Putamen (tissue), 1 donor: ENCODE measurements around the gene GAS2L1.
A peak's percentile ranks its signal among the peaks of the same experiment; 100 is the strongest.

Experiments used
- DNase-seq: peaks from one replicate; pipeline ENCODE4 v3.0.0-alpha.2; 2016; ENCODE audit warnings: low spot score

The GAS2L1 gene

DNA sequence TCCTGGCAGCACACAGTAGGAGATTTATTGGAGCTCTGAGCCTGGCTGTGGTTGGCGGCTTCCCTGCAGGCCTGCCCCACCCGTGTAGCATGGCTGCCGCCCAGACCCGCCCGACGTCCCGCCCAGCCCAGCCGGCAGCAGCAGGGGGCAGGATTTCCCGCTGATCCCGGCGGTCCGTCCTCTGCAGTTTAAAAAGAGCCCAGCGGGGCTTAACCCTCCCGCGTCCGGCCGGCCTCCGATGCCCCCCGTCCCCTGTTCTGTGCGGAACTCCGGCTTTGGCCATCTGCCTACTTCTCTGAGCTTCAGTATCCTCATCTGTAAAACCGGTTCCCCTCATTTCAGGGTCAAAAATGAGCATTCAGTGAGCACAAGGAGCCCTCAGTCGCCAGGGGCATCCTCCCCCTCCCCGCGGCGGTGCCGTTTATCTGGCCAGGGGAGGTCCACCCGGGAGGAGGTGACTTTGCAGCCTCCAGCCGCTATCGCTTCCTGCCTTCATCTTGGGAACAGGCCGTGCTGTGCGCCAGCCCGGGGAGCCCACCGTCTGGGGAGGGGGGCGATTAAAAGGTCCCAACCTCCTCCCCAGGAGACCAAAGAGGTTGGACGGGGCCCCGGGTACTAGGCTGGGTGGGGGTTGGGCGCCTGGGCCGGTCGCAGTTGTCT, at the start of gene GAS2L1:
GAS2L1 (plus strand) TSS at position 476 of the 660 bp plus-strand sequence. CDS start 1,456 bp downstream, outside the sequence.
- DNase-seq: no peak

- no peak for DNase-seq
Measured at GRCh38 chr22:29257751-29258181, 48.7 kb upstream of the GAS2L1 start.

GRCh38 chr22:29258407-29259252, 47.8 kb upstream of the GAS2L1 start:
- no peak for DNase-seq

DNA sequence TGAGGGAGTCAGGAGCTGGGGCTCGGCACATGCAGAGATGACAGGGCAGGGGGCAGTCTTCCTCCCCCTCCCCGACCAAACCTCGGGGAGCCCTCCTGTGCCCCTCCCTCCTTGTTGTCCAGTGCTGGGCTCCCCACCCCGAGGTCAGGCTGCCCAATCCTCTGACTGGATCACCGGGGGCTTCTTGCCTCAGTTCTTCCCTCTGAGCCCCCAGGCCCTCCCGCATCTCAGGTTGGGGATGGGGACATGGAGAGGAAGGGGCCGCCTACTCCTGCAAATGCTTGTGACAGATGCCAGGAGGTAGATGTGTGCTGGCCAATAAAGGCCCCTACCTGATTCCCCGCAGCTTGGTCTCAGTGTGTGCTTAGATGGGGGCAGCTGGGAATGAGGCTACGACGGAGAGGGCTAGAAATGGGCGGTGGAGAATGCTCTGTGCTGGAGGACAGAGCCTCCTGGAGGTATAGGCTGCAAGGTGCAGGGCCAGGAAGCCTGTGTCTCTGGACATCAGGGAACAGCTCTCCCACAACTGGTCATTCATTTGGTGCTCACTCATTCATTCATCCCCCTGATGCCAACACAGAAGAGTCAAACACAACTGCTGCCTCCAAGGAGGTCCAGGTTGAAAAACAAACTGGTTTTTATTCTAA, 47.1 kb upstream of the GAS2L1 start:
- no peak for DNase-seq

- no peak for DNase-seq
Measured at GRCh38 chr22:29260031-29260560, 46.4 kb upstream of the GAS2L1 start.

DNA sequence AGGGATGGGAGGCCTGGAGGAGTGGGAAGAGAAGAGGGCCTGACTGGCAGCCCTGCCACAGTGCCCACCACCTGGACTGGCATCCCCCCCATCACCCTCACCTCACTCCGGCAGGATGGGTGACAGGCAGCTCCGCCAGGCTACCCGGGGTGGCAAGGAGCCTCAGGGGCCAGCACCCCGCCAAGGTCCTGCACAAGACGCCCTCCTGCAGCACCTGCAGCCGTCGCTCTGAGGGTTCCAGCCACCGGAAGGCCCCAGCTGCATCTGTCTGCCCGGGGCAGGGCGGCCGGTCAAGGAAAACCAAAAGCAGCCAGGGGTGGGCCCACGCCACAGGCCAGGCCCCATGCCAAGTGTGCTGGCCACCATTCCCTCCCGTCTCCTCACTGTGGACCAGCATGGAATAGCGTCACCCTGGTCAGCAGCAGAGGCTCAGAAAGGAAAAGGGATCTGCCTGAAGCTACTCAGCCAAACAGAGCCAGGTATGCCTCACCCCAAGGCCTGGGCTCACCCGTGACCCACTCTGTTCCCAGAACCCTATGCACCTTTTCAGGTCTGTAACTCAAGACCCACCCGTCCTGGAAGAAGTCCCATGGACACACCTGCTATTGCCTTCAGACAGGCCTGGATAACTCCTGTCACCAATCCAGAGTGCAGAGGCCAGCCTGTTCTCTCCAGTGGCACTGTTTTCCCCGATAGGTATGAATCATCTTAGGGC, 45.7 kb upstream of the GAS2L1 start:
- no peak for DNase-seq

- no peak for DNase-seq
Measured at GRCh38 chr22:29263791-29264276, 42.6 kb upstream of the GAS2L1 start.

DNA sequence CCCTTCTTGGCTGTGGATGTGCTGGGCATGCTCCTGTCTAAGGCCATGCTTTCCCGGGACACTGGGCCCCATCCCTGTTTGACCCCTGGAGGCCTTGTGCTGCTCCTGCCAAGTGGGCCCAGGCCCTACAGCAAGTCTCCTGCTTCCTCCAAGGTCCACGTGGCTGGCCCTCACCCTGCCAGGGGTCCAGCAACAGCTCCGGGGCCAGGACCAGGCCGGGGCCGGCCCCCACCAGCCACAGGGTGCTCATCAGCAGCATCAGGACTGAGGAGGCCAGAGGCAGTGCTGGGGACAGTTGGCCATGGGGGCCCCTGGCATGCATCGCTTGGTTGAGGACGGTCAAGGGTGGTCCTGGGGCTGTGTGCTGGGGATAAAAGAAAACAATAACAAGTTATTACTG, 41.1 kb upstream of the GAS2L1 start:
- DNase-seq: no peak

DNA sequence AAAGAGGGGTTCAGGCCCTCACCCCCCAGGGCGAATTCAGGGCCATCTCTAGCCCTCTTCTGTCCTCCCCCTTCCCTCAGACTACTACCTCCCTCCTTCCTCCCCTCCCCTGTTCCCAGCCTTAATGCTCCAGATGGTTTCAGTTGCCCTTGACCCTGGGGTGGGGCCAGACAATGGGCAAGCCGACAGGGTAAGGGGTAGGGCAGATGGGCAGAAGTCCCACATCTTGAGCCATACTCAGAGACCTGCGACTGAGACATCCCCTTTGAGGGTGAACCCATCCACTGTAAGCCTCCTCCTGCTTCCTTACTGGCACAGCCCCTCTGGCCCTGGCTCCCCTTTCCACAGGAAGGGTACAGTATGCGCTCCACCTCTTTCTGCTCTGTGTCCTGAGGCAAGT, 40.5 kb upstream of the GAS2L1 start:
- no peak for DNase-seq

DNA sequence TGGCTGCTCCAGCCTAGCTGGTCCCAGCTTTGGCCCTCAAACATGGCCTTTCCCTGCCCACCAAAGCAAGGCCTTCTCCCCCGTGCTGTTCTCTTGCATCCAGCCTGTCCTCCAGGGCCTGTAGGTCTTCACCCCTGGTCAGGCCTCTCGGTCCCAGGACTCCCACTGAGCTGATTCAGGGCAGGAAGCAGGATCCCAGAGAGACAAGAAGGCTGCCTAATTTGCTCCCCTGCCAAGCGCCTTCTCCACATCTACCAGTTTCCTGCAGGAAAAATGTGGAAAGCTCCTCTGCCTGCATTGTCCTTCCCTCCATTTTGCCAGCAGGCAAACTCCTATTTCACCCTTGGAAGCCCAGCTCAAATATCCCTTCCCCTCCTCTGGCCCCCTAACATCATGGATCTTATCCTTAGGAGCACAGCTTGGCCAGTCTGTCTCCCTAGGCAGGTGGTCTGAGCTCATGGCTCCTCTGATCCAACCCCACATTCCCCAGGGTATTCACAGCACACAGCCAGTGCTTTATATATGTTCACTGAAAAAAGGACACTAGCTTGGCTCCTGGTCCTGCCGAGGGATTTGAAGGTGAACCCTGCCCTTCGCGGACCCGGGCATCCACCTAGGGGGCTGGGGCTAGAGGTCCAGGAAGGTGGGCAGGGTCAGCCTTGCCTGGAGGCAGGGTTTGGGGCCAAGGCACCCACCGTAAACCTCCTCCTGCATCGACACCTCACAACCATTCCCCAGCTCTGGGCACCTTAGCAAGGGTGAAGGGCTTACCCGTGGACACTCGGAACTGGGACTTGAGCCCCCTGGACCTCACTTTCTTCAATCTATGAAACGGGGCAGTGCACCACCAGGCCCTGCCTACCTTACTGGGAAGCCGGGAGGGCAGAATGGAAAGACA, 39.6 kb upstream of the GAS2L1 start:
- DNase-seq: no peak

- no peak for DNase-seq
Measured at GRCh38 chr22:29267462-29267857, 39.0 kb upstream of the GAS2L1 start.

DNA sequence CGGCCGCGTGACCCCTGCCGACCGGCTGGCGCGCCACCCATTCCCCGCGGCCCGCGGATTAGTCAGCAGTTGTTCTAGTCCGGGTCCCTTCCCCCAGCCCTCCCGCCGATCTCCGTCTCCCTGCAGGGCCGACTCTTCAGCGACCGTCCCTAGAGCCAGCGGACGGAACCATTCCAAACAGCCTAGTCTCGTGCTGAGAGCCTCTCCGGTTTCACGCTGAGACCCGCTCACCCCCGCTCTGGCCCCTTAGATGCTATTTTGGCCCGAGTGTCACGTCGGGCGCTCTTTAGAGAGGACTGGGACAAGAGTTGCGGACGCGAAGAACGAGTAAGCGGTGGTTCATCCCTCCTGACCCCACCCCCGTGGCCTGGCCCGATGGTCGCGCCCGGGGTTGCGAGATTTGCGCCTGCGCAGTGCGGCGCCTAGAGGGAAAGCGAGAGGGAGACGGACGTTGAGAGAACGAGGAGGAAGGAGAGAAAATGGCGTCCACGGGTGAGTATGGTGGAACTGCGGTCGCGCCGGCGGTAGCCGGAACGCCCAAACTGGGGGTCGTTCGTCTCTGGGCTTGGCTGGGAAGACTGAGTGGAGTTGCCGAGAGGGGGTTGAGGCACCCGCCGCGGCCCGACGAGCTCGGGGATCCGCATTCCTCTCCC, 38.5 kb upstream of the GAS2L1 start, which contains the start of the genes EWSR1 and RHBDD3:
EWSR1 (plus strand) TSS at position 411 of the 653 bp plus-strand sequence; CDS start at position 480, 69 bp downstream.
RHBDD3 (minus strand) TSS at position 124 of the 653 bp plus-strand sequence. CDS start 2,355 bp downstream, outside the sequence.
- peak; percentile 95 for DNase-seq

DNA sequence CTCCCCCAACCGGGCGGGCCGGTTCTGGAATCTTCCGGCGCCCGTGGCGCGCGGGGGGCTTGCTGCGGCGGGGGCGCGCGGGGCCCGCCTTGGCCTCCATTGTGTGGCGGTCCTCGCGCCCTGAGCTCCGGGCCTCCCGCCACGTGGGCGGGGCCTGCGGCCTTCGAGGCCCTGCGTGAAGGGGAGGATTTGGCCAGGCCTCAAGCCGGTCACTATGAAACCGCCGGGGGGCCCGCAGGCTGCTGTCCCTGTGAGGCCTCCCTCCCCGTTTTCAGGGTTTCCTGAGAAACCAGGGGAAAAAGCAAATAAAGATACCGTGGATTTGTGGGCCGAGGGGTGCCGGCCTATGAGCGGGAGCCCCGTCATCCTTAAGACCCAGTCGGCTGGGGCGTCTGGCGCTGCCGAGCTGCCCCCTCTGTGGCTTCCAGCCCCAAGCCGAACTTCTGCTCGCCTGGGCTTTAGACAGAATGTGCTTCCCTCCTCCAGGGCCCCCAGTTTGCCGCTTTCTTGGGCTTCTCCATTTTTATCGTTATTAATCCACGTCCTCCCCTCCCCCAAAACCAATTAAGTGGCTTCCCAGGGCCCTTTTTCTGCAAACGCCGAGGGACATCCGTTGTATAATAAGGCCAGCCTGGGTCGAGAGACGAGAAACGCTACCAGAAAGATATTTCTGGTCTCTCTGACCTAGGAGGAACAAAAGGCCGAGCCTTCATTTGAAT, 37.8 kb upstream of the GAS2L1 start:
- peak; percentile 76 for DNase-seq

GRCh38 chr22:29269230-29269604, 37.2 kb upstream of the GAS2L1 start:
- DNase-seq: no peak

- DNase-seq: no peak
Measured at GRCh38 chr22:29269731-29270474, 36.5 kb upstream of the GAS2L1 start.

DNA sequence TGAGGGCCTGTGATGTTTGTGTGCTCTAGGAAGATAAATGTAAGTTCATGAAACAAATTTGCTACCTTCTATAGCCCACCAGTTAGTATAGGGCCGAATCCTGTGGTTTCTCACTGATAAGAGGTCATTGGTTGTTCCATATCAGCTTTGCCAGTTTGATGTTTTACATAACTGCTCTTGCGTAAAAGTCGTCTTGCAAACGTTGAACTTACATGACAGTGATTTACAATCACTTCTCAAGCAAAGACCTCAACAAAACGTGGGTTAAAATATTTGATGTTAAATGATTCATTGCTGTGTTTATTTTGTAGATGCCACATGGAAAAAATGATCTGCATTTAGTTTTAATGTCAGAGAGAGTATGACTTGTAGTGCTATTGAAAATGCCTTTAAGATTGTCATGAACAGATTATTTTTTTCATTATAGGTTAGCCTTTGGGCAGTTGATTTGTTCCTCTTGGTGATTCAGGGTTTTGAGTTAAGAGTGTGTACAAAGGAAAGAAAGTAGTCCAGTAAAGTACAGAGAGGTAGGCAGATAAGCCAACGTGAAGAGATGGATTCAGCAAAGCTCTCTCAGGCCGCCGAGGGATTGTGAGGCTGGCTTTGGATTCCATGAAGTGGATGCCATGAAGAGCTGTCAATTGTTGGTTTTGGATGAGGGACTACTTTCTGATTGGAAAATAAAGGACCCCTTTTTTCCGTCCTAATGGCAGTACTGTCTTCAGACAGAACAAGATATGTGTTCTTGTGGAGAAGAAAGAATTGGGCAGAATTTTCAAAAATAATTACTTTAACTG, 35.8 kb upstream of the GAS2L1 start:
- no peak for DNase-seq

- no peak for DNase-seq
Measured at GRCh38 chr22:29272624-29273023, 33.8 kb upstream of the GAS2L1 start.

DNA sequence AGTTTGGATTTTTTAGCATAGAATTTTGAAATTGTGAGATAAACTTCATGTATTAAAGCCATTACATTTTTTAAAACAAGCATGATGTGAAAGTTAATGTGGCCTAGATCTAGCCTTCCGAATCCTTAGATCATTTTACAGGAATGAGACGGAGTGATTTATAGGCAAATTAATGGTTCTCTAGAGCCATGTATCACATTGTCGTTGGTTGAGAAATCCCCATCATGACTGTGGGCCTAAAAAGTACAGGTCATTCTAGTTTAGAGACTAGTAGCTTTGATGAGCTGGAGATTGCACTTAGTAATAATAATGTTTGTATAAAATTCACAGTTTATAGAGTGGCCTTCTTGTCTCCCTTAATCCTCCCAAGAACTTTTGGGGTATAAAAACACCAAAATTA, 31.3 kb upstream of the GAS2L1 start:
- DNase-seq: no peak
